Right atrium auricular region (tissue), 2 donors: ENCODE data around the gene FNDC7. TPM values are rescaled to one million over a fixed set of nuclear protein-coding genes. Genes with fewer than 3 reads are reported as not detected.
"Not testable (repeated sequence)": the region's sequence is repeated elsewhere in the genome, so short reads cannot be mapped to it uniquely, and the experiment has no call there.

Experiments used
- DNase-seq: peaks from one replicate; pipeline ENCODE4 v3.0.0-alpha.2; 2019; ENCODE audit warnings: low spot score
- H3K27ac ChIP-seq, 2 donors: fragments of 200-600 bp; sonication (generic); 1 replicate in 1 of 2; 2 replicates in 1 of 2; pipeline ENCODE4 v1.5.1; 2016 to 2019
- H3K27me3 ChIP-seq, 2 donors: fragments of 200-600 bp; sonication (generic); one replicate each; pipeline versions ENCODE4 v1.5.1 to v1.6.0; 2017 to 2019
- H3K36me3 ChIP-seq: fragments of 200-600 bp; sonication (generic); one replicate; pipeline ENCODE4 v1.5.1; 2016
- H3K4me1 ChIP-seq, 2 donors: fragments of 200-600 bp; sonication (generic); one replicate each; pipeline versions ENCODE4 v1.5.1 to v1.6.0; 2017 to 2019
- H3K4me3 ChIP-seq, 2 donors: fragments of 200-600 bp; sonication (generic); 1 replicate in 1 of 2; 2 replicates in 1 of 2; pipeline ENCODE4 v1.5.1; 2017 to 2019; ENCODE audit warnings: mild to moderate bottlenecking in 1 of 2, moderate library complexity in 1 of 2
- H3K9me3 ChIP-seq, 2 donors: fragments of 200-600 bp; sonication (generic); one replicate each; pipeline ENCODE4 v1.5.1; 2019
- CTCF ChIP-seq, 2 donors: fragments of 200-600 bp; sonication (generic); IDR thresholded peaks; one replicate each; pipeline ENCODE4 v1.5.1; 2019; ENCODE audit warnings: antibody characterized with exemption in 2 of 2
- total RNA-seq, 2 donors: library from RNA; depleted of rRNA; stranded (reverse); fragments of >200 nt; gene quantifications; one replicate each; pipeline ENCODE4 v1.1.0, GENCODE V29; 2016

The FNDC7 gene
- not detected for total RNA-seq

DNA sequence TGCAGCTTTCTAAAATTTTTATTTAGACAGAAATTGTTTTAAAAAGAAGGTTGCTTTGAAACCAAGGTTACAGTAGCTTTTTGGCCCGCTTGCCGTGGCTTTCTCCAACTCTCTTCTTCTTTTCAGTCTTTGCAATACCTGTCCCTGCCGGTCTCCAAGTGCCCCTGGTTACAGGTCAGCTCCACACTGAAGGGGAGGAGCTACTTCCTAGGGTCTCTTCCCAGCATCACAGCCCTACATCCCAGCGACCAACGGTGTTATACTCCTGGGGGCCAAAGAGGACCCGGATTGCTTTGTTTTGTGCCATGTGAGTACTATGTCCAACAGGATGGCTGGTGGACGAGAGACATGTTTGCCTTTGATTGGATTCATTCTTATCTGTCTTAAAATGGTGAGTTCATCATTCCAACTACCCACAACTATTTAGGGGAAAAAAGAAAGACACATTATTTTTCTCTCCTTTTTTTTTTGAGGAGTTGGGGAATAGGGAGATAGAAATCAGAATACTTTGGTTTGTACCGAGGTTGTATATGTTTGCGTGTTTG is at the start of gene FNDC7:
TSS of gene FNDC7 (plus strand) at position 303 of the 545 bp plus-strand sequence. CDS start at position 329, 26 bp downstream.
- Histone ChIP-seq H3K4me3 (no peak within 1 kb of the TSS), H3K36me3 (no peaks in the 10 kb centered on the region), H3K9me3 (no peaks in the 10 kb centered on the region), H3K27me3 (no peaks in the 10 kb centered on the region), H3K4me1 (peaks cover 0 to 13% of the 10 kb centered on the region in 2 donors), H3K27ac (no peak within 1 kb of the TSS)
- TF ChIP-seq CTCF (IDR thresholded peaks at IDR 0.05) = no peak
- DNase-seq = no peak

DNA sequence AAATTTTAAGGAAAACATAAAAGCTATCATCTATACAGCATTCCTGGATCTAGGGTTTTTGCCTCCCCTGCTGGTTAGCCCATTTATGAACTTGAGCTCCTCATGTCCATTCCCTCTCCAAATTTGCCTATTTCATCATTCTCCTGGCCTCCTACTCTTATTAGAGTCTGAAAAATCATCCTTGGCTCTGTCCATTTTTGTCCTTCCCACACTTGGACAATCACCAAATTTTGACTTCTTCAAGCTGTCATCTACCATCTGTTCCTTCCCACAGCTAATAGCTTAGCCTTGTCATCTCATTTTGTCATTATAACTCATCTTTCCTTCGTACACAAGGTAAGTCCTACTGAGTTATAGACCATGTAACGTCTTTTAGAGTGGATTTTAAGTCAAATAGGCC is 49.6 kb upstream of the FNDC7 start:
- Histone ChIP-seq H3K9me3 (no peaks in the 10 kb centered on the region), H3K27me3 (no peaks in the 10 kb centered on the region)
- TF ChIP-seq CTCF (IDR thresholded peaks at IDR 0.05) = no peak

GRCh38 chr1:108664481-108664880 is 48.2 kb upstream of the FNDC7 start:
- Histone ChIP-seq H3K9me3 (no peaks in the 10 kb centered on the region), H3K36me3 (no peaks in the 10 kb centered on the region), H3K4me3 (no peak overlapping the region), H3K27me3 (no peaks in the 10 kb centered on the region), H3K4me1 (peaks cover 0 to 6% of the 10 kb centered on the region in 2 donors), H3K27ac (no peak overlapping the region)
- no peak for TF ChIP-seq CTCF (IDR thresholded peaks at IDR 0.05)
- DNase-seq = no peak

More for the DNA sequence above, 49.6 kb upstream of the FNDC7 start:
- Histone ChIP-seq H3K36me3 (no peaks in the 10 kb centered on the region), H3K27ac (no peak overlapping the region), H3K4me3 (no peak overlapping the region), H3K4me1 (peaks cover 0 to 6% of the 10 kb centered on the region in 2 donors)
- no peak for DNase-seq

DNA sequence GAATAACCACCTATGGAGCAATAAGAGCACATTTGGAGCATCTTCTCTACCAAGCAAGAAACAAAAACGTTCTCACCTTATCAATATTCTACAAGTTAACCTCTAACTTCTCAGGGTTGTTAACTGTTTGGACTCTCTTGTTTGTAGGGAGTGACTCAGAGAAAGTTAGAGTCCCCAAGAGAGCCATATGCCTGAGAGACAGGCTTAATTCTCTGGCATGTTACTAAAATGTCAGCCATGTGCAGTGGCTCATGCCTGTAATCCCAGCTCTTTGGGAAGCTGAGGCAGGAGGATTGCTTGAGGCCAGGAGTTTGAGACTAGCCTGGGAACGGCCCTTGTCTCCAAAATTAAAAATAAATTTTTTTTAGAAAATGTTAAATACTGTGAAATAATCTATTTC is 47.6 kb upstream of the FNDC7 start:
- Histone ChIP-seq H3K27ac (no peak overlapping the region), H3K4me3 (no peak overlapping the region), H3K27me3 (no peaks in the 10 kb centered on the region), H3K36me3 (no peaks in the 10 kb centered on the region), H3K9me3 (no peaks in the 10 kb centered on the region), H3K4me1 (peaks cover 0 to 6% of the 10 kb centered on the region in 2 donors)
- DNase-seq = no peak
- TF ChIP-seq CTCF (IDR thresholded peaks at IDR 0.05) = no peak

DNA sequence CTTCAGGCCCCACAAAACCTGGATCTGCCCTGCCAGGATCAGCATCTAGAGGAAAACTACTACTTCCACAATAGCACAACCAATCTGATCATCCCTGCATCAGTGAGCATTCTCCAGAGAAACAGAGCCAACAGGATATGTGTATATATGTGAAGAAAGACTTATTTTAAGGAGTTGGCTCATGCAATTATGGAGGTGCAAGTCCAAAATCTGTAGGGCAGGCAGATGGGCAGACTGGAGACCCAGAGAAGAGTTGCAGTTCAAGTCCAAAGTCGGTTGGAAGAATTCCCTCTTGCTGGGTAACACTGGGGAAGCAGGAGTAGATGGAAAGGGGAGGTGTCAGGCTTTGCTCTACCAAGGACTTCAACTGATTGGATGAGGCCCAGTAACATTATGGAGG is 46.9 kb upstream of the FNDC7 start:
- H3K4me1 ChIP-seq = peaks cover 0 to 6% of the 10 kb centered on the region in 2 donors
- no peaks in the 10 kb centered on the region for H3K36me3 ChIP-seq
- H3K4me3 ChIP-seq = no peak overlapping the region
- no peak overlapping the region for H3K27ac ChIP-seq
- TF ChIP-seq CTCF (IDR thresholded peaks at IDR 0.05) = no peak
- H3K9me3 ChIP-seq = no peaks in the 10 kb centered on the region
- no peak for DNase-seq
- no peaks in the 10 kb centered on the region for H3K27me3 ChIP-seq

DNA sequence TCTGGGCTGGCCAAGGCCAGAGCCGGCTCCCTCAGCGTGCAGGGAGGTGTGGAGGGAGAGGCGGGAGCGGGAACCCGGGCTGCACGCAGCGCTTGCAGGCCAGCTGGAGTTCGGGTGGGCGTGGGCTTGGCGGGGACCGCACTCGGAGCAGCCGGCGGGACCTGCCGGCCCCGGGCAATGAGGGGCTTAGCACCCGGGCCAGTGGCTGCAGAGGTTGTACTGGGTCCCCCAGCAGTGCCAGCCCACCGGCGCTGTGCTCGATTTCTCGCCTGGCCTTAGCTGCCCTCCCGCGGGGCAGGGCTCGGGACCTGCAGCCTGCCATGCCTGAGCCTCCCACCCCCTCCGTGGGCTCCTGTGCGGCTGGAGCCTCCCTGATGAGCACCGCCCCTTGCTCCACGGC is 45.3 kb upstream of the FNDC7 start:
- H3K4me3 ChIP-seq, H3K27ac ChIP-seq, DNase-seq, H3K36me3 ChIP-seq, H3K9me3 ChIP-seq, H3K27me3 ChIP-seq, H3K4me1 ChIP-seq: not testable (repeated sequence)
